GM12865 (cell line): ENCODE results near the gene ARSB.
A peak's percentile ranks its signal among the peaks of the same experiment; 100 is the strongest.
"Not testable (repeated sequence)": the region's sequence is repeated elsewhere in the genome, so short reads cannot be mapped to it uniquely, and the experiment has no call there.

Source experiments
- DNase-seq: peaks from one replicate; pipeline ENCODE4 v3.0.0; 2010; ENCODE audit warnings: low read depth
- H3K4me3 ChIP-seq: 2 replicates; pipeline ENCODE4 v1.5.1; 2011; ENCODE audit warnings: mild to moderate bottlenecking, low read depth, low read length, control low read depth
- TF ChIP-seq, protein P1 (sequence below): IDR thresholded peaks from 2 replicates; pipeline ENCODE4 v1.5.1; 2011; ENCODE audit warnings: low read length, control low read depth, low read depth, inconsistent platforms; ENCODE audit not compliant: insufficient read depth; ENCODE audit errors: missing control alignments

ARSB gene

DNA sequence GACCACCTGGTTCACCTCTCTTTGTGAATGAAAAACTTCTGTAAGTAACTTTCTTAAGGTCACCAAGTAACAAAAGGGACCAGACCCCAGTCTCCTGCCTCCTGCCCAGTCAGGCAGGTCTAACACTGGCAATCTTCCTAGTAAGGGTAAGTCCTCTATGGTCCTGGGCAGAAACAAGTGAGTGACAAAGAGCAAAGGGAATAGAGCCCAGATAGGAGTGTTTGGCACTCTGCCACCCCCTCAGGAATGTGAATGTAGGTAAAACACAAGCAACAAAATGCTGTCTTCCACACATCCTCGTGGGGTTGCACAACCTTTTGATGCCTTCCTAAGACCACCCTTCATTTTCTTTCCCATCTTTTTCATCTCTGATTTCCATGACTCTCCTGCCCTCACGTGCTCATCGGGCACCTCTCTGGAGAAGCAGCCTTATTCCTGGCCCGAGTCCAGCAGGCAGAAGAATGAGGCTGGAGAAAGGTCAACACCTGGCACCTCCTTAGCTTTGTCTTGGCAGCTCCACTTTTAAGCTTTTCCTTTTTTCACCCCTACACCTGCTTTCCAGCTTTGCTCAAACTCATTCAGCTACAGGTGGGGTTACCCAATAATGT lies 246.3 kb downstream of the ARSB start:
- TF ChIP-seq, protein P1, sequence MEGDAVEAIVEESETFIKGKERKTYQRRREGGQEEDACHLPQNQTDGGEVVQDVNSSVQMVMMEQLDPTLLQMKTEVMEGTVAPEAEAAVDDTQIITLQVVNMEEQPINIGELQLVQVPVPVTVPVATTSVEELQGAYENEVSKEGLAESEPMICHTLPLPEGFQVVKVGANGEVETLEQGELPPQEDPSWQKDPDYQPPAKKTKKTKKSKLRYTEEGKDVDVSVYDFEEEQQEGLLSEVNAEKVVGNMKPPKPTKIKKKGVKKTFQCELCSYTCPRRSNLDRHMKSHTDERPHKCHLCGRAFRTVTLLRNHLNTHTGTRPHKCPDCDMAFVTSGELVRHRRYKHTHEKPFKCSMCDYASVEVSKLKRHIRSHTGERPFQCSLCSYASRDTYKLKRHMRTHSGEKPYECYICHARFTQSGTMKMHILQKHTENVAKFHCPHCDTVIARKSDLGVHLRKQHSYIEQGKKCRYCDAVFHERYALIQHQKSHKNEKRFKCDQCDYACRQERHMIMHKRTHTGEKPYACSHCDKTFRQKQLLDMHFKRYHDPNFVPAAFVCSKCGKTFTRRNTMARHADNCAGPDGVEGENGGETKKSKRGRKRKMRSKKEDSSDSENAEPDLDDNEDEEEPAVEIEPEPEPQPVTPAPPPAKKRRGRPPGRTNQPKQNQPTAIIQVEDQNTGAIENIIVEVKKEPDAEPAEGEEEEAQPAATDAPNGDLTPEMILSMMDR, result no peak
- no peak for DNase-seq

DNA sequence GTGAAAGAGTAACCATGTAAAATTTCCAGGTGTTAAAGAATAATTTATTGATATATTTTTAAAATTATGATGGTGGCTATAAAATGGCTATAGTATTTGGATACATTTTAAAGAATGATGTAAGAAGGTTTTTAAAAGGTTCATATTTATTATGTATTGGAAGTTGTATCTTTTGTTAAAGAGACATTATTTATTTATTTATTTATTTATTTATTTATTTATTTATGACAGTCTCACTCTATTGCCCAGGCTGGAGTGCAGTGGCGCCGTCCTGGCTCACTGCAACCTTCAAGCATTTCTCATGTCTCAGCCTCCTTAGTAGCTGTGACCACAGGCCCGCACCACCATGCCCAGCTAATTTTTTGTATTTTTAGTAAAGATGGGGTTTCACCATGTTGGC lies 247.0 kb downstream of the ARSB start:
- DNase-seq, result no peak
- no peak overlapping the region for H3K4me3 ChIP-seq
- TF ChIP-seq, protein P1, result no peak

More for the DNA sequence above, 246.3 kb downstream of the ARSB start:
- no peak overlapping the region for H3K4me3 ChIP-seq

GRCh38 chr5:78735834-78736463 lies 249.2 kb downstream of the ARSB start:
- DNase-seq, result no peak
- TF ChIP-seq, protein P1, result no peak
- no peak overlapping the region for H3K4me3 ChIP-seq

DNA sequence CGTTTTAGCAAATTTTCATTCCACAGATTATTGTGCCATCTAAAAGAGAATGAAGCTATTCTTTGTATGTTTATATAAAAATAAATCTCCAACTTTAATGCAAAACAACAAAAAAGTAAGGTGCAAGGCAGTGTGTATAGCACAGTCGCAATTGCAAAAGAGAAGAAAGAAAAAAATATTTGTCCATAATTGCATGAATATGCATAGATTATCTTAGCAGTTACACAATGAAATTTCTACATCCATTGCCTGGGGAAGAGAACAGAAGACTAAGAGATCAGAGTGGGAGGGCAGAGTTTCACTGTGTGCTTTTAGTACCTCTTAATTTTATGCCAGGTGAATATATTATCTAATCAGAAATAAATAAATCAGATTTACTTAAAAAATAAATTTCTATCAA lies 250.2 kb downstream of the ARSB start:
- H3K4me3 ChIP-seq, result no peak overlapping the region
- no peak for DNase-seq
- TF ChIP-seq, protein P1, result no peak

DNA sequence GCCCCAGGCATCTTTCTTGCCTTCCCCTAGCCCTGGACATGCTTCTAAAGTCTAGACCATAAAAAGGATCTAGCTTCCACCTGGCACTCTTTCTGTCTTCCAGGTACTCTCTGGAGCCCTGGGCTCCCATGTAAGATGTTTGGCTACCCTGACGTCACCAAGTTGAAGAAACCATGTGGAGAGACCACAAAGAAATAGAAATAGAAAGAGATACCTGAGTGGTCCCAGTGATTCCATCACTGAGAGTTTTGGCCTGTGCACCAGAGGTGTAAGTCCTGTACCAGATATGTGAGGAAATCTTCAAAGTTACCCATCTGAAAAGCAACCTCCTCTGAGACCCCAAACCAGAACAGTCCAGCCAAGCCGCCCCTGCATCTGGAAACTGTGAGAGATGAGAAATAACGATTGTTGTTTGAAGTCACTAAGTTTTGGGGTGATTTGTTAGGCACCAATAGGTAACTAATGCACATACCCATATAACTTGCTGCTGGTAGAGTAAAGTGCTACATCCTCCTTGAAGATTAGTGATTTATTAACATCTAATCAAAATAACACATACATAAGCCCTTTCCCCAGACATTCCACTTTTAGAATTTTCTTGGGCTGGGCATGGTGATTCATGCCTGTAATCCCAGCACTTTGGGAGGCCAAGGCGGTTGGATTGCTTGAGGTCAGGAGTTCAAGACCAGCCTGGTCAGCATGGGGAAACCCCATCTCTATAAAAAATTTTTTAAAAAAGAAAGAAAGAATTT lies 250.8 kb downstream of the ARSB start:
- TF ChIP-seq, protein P1, result no peak
- DNase-seq, result no peak
- H3K4me3 ChIP-seq, result no peak overlapping the region

- not testable (repeated sequence) for H3K4me3 ChIP-seq
- DNase-seq, result peak; percentile 59
These were observed 252.4 kb downstream of the ARSB start for GRCh38 chr5:78732721-78733120.

- no peak overlapping the region for H3K4me3 ChIP-seq
- TF ChIP-seq, protein P1, result no peak
- DNase-seq, result no peak
These were observed 253.2 kb downstream of the ARSB start for GRCh38 chr5:78731884-78732283.
